Smooth muscle cell (in vitro differentiated cells): ENCODE measurements around the gene THRAP3. TPM values are rescaled to one million over a fixed set of nuclear protein-coding genes. Genes with fewer than 3 reads are reported as not detected.

Experiments
- DNase-seq: peaks from one replicate; lab custom pipeline; 2025; ENCODE audit not compliant: unreplicated experiment; lab: John Stamatoyannopoulos, UW
- H2AFZ ChIP-seq: fragments of 200-600 bp; sonication (generic); 2 replicates; pipeline ENCODE4 v1.6.0; 2016; ENCODE audit warnings: antibody characterized with exemption, low read depth, mild to moderate bottlenecking
- H3F3A ChIP-seq: fragments of 200-600 bp; sonication (generic); 2 replicates; pipeline ENCODE4 v1.6.0; 2017; ENCODE audit warnings: antibody characterized with exemption, low read depth
- H3K27ac ChIP-seq: fragments of 200-600 bp; sonication (generic); 2 replicates; pipeline ENCODE4 v1.5.1; 2016; ENCODE audit warnings: low read depth, mild to moderate bottlenecking
- H3K27me3 ChIP-seq: fragments of 200-600 bp; sonication (generic); 2 replicates; pipeline ENCODE4 v1.6.1; 2016; ENCODE audit warnings: low read depth, mild to moderate bottlenecking
- H3K36me3 ChIP-seq: fragments of 200-600 bp; sonication (generic); 2 replicates; pipeline ENCODE4 v1.5.1; 2016; ENCODE audit warnings: low read depth
- H3K4me1 ChIP-seq: fragments of 200-600 bp; sonication (generic); 2 replicates; pipeline ENCODE4 v1.5.1; 2016; ENCODE audit warnings: low read depth
- H3K4me2 ChIP-seq: fragments of 200-600 bp; sonication (generic); 2 replicates; pipeline ENCODE4 v1.6.0; 2016; ENCODE audit warnings: mild to moderate bottlenecking
- H3K4me3 ChIP-seq: fragments of 200-600 bp; sonication (generic); 2 replicates; pipeline ENCODE4 v1.5.1; 2016; ENCODE audit warnings: mild to moderate bottlenecking
- H3K79me2 ChIP-seq: fragments of 200-600 bp; sonication (generic); 2 replicates; pipeline ENCODE4 v1.6.0; 2016; ENCODE audit warnings: low read depth, mild to moderate bottlenecking
- H3K9ac ChIP-seq: fragments of 200-600 bp; sonication (generic); 2 replicates; pipeline ENCODE4 v1.6.0; 2016; ENCODE audit warnings: low read depth
- H3K9me3 ChIP-seq: fragments of 200-600 bp; sonication (generic); replicated peaks from 2 replicates; pipeline ENCODE4 v1.5.1; 2016; ENCODE audit warnings: low read depth
- H4K20me1 ChIP-seq: fragments of 200-600 bp; sonication (generic); 2 replicates; pipeline ENCODE4 v1.6.0; 2016; ENCODE audit warnings: low read depth
- CTCF ChIP-seq: fragments of 200-600 bp; sonication (generic); IDR thresholded peaks from 2 replicates; pipeline ENCODE4 v1.5.1; 2017; ENCODE audit warnings: borderline replicate concordance, mild to moderate bottlenecking, antibody characterized with exemption; ENCODE audit not compliant: insufficient read depth, poor library complexity, severe bottlenecking
- WGBS: methylation state at CpG from one replicate; pipeline ENCODE4 v1.1.7; 2016; ENCODE audit warnings: low lambda C conversion rate; 5-methylcytosine and 5-hydroxymethylcytosine counted together
- polyA plus RNA-seq: library from polyadenylated mRNA; unstranded; fragments of >200 nt; fragmentation: Nextera tagmentation; extraction: Ambion mirVana; gene quantifications from 2 replicates; pipeline ENCODE4 v1.2.1, GENCODE V29; 2016
- total RNA-seq: library from RNA; depleted of rRNA; stranded (reverse); fragments of >200 nt; gene quantifications from 2 replicates; pipeline ENCODE4 v1.2.3, GENCODE V29; 2014

THRAP3 gene
- total and polyA plus RNA-seq, 2 experiments from 2014 or later = 45.1 to 60.5 TPM

GRCh38 chr1:36328713-36329112 is 104.5 kb downstream of the THRAP3 start:
- H3K27ac ChIP-seq = no peak overlapping the region
- no peak overlapping the region for H2AFZ ChIP-seq
- H3K9ac ChIP-seq = no peak overlapping the region
- H3K36me3 ChIP-seq = no peaks in the 10 kb centered on the region
- H4K20me1 ChIP-seq = no peaks in the 10 kb centered on the region
- H3F3A ChIP-seq = peaks cover 5% of the 10 kb centered on the region
- no peak overlapping the region for H3K4me3 ChIP-seq
- H3K4me1 ChIP-seq = peaks cover 11% of the 10 kb centered on the region
- no peak for TF ChIP-seq CTCF
- no peak for DNase-seq
- H3K9me3 ChIP-seq = no peaks in the 10 kb centered on the region
- no peak overlapping the region for H3K4me2 ChIP-seq
- H3K79me2 ChIP-seq = no peaks in the 10 kb centered on the region
- H3K27me3 ChIP-seq = no peaks in the 10 kb centered on the region
- WGBS = 80% methylated on average over 6 of the region's 6 CpGs

GRCh38 chr1:36329817-36330216 is 105.6 kb downstream of the THRAP3 start:
- no peak overlapping the region for H3K9ac ChIP-seq
- H3K4me3 ChIP-seq = no peak overlapping the region
- no peaks in the 10 kb centered on the region for H3K79me2 ChIP-seq
- H2AFZ ChIP-seq = no peak overlapping the region
- no peaks in the 10 kb centered on the region for H3F3A ChIP-seq
- no peak overlapping the region for H3K27ac ChIP-seq
- no peaks in the 10 kb centered on the region for H3K9me3 ChIP-seq
- peaks cover under 1% of the 10 kb centered on the region for H3K4me1 ChIP-seq
- DNase-seq = no peak
- no peaks in the 10 kb centered on the region for H3K36me3 ChIP-seq
- no peaks in the 10 kb centered on the region for H4K20me1 ChIP-seq
- no peak for TF ChIP-seq CTCF
- no peaks in the 10 kb centered on the region for H3K27me3 ChIP-seq
- H3K4me2 ChIP-seq = no peak overlapping the region
- WGBS = 97% methylated on average over 9 of the region's 9 CpGs

- Histone ChIP-seq H3K36me3 (no peaks in the 10 kb centered on the region), H4K20me1 (no peaks in the 10 kb centered on the region), H3K27ac (no peak overlapping the region), H3K4me3 (no peak overlapping the region), H3K4me1 (no peaks in the 10 kb centered on the region), H3K79me2 (no peaks in the 10 kb centered on the region), H3F3A (no peaks in the 10 kb centered on the region), H3K9ac (no peak overlapping the region), H3K4me2 (no peak overlapping the region), H2AFZ (no peak overlapping the region), H3K27me3 (no peaks in the 10 kb centered on the region), H3K9me3 (no peaks in the 10 kb centered on the region)
- 93% methylated on average over 15 of the region's 15 CpGs for WGBS
- TF ChIP-seq CTCF = no peak
- DNase-seq = no peak
These were observed 106.7 kb downstream of the THRAP3 start for GRCh38 chr1:36330940-36331339.

- Histone ChIP-seq H3K9ac (no peak overlapping the region), H3F3A (no peaks in the 10 kb centered on the region), H3K4me1 (no peaks in the 10 kb centered on the region), H3K27ac (no peak overlapping the region), H4K20me1 (no peaks in the 10 kb centered on the region), H3K36me3 (no peaks in the 10 kb centered on the region), H3K4me2 (no peak overlapping the region), H3K79me2 (no peaks in the 10 kb centered on the region), H3K4me3 (no peak overlapping the region), H3K9me3 (no peaks in the 10 kb centered on the region), H3K27me3 (no peaks in the 10 kb centered on the region), H2AFZ (no peak overlapping the region)
- DNase-seq = no peak
- TF ChIP-seq CTCF = no peak
- WGBS = 94% methylated on average over 6 of the region's 6 CpGs
These were observed 113.6 kb downstream of the THRAP3 start for GRCh38 chr1:36337830-36338229.
